ENCODE measurements around the gene TMEM150B. TPM values are rescaled to one million over a fixed set of nuclear protein-coding genes. Genes with fewer than 3 reads are reported as not detected.

Gene TMEM150B
- total and polyA plus RNA-seq, 5 experiments from 2014 or later: not detected

DNA sequence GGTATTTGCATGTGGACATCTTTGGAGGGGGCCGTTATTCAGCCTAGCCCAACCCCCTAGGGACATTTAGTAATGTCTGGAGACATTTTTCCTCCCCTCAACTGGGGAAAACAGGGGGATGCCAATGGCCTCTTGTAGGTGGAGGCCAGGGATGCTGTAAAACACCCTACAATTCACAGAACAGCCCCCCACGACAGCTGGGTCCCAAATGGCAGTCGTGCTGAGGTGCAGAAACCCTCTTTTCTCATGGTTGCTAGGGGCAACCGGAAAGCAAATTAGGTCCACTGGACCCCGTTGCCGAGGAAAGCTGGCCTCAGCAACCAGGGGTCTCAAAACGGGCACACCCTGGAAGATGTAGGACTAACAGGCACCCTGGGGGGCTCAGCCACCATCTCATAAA, 14.6 kb downstream of the TMEM150B start:
- DNase-seq: no peak
- peaks cover 0 to 3% (median 2%) of the 10 kb centered on the region in 3 donors for H3K36me3 Mint-ChIP-seq
- no peak overlapping the region for H3K27ac Mint-ChIP-seq
- H3K27me3 Mint-ChIP-seq: no peaks in the 10 kb centered on the region
- peaks cover 0 to 3% (median 0%) of the 10 kb centered on the region in 9 donors for H3K9me3 Mint-ChIP-seq
- H3K4me1 Mint-ChIP-seq: peaks cover 0 to 3% (median 1%) of the 10 kb centered on the region in 4 donors
- POLR2A ChIA-PET: no interaction called here
- H3K4me3 Mint-ChIP-seq: no peak overlapping the region
- ATAC-seq: no peak

DNA sequence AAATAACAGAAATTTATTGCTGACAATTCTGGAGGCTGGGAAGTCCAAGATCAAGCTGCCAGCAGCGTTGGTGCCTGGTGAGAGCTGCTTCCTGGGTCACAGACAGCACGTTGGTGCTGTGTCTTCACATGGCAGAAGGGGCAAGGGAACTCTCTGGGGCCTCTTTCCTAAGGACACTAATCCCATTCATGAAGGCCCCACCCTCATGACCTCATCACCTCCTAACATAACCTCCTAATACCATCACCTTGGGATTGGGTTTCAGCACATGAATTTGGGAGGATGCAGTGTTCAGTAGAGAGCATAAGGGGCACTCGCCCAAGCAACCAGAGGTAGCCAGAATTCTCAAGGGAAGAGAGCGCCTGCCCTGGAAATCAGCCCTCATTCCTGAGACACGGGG, 15.7 kb downstream of the TMEM150B start:
- Mint-ChIP-seq H3K4me3 (no peak overlapping the region), H3K27me3 (no peaks in the 10 kb centered on the region), H3K4me1 (peaks cover 0 to 6% (median 2%) of the 10 kb centered on the region in 4 donors), H3K36me3 (peaks cover 0 to 3% (median 2%) of the 10 kb centered on the region in 3 donors), H3K27ac (no peak overlapping the region), H3K9me3 (peaks cover 0 to 3% (median 0%) of the 10 kb centered on the region in 9 donors)
- no peak for DNase-seq
- POLR2A ChIA-PET: no interaction called here
- no peak for ATAC-seq

DNA sequence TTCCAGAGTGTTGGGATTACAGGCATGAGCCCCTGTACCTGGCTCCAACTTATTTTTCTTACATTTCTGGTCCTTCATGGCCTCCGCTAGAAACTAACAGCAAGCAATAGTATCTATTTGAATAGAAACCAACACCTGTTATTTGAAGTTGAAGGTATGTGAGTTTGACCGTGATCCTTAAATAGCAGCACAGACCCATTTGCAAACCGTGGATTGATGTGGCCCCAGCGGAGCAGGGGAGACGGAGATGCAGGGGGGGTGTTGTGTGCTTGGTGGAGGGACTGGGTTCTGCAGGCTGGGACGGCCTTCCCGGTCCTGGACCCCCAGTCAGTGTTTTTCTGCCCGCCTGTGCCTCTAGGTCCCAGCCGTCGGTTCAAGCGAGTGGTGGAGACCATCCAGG, 16.9 kb downstream of the TMEM150B start:
- DNase-seq: no peak
- Mint-ChIP-seq H3K9me3 (peaks cover 0 to 2% (median 0%) of the 10 kb centered on the region in 9 donors), H3K36me3 (peaks cover 0 to 3% (median 2%) of the 10 kb centered on the region in 3 donors), H3K4me1 (peaks cover 0 to 6% (median 2%) of the 10 kb centered on the region in 4 donors), H3K27me3 (no peaks in the 10 kb centered on the region), H3K4me3 (no peak overlapping the region), H3K27ac (no peak overlapping the region)
- POLR2A ChIA-PET: no interaction called here
- ATAC-seq: no peak

DNA sequence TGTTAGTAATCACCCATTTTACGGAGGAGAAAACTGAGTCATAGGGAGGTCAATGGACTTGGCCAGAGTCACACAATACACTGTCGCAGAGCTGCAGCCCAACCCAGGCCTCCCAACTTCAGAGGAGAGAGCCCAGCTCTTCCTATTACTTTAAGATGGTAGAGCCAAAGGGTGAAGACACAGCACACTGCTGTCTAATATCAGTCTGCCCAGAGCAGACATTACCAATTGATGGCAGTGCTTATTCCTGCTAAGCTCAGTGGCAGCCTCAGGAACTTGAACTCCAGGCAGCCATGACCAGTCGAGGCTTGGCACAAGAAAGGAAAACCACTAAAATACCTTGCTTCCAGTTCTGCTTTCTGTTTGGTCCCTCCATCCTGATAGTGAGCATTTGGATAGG, 18.4 kb downstream of the TMEM150B start:
- H3K36me3 Mint-ChIP-seq: peaks cover 0 to 3% (median 2%) of the 10 kb centered on the region in 3 donors
- H3K4me3 Mint-ChIP-seq: no peak overlapping the region
- POLR2A ChIA-PET: no interaction called here
- no peaks in the 10 kb centered on the region for H3K27me3 Mint-ChIP-seq
- H3K9me3 Mint-ChIP-seq: no peaks in the 10 kb centered on the region
- peak overlapping the region in 1 of 10 donors; percentile 24 for H3K27ac Mint-ChIP-seq
- no peak for DNase-seq
- H3K4me1 Mint-ChIP-seq: peaks cover 5 to 12% (median 7%) of the 10 kb centered on the region in 4 donors
- ATAC-seq: no peak

DNA sequence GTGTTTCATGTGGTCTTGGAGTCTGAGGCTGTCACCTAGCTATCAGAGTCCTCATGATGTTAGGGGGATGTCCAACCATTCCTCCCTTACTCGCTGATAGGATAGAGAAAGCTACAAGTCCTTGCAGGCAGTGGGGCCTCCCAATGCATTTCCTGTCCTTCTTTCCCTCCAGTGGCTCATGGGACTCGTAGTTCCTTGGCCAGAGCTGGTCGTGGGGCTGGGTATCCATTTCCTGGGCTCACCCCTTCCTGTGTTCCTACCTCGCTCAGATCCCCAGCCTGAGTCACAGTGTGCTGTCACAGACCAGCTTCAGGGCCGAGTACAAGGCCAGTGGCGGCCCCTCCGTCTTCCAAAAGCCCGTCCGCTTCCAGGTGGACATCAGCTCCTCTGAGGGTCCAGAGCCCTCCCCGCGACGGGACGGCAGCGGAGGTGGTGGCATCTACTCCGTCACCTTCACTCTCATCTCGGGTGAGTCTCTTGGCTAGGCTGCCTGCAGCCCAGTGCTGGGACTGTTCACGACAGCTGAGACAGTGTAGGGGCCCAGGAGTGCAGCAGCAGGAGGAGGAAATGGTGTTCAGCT, 19.1 kb downstream of the TMEM150B start:
- no peaks in the 10 kb centered on the region for H3K9me3 Mint-ChIP-seq
- no peak for DNase-seq
- H3K4me3 Mint-ChIP-seq: peak overlapping the region in 1 of 10 donors; percentile 69
- POLR2A ChIA-PET: no interaction called here
- no peak for ATAC-seq
- peaks cover 0 to 3% (median 2%) of the 10 kb centered on the region in 3 donors for H3K36me3 Mint-ChIP-seq
- H3K4me1 Mint-ChIP-seq: peaks cover 7 to 14% (median 11%) of the 10 kb centered on the region in 4 donors
- no peaks in the 10 kb centered on the region for H3K27me3 Mint-ChIP-seq
- no peak overlapping the region for H3K27ac Mint-ChIP-seq

DNA sequence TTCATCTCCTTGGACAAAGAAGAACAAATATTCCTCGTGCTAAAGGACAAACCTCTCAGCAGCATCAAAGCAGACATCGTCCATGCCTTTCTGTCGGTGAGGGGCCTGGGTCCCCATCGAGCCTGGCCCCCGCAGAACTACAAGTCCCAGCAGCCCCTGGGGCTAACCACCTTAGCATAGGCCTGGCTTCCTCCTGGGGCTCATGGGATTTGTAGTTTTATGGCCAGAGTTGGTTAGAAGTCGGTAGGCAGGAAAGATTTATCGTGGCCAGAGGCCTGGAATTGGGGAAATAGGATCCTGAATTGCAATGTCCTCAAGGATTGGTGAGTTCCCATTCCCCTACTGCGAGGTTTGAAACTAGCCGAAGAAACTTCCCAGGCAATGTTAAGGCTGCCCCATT, 19.6 kb downstream of the TMEM150B start:
- Mint-ChIP-seq H3K9me3 (no peaks in the 10 kb centered on the region), H3K36me3 (peaks cover 0 to 3% (median 2%) of the 10 kb centered on the region in 3 donors), H3K27ac (peak overlapping the region in 7 of 10 donors; percentile 34 to 89 (median 78)), H3K4me1 (peaks cover 7 to 14% (median 11%) of the 10 kb centered on the region in 4 donors), H3K27me3 (no peaks in the 10 kb centered on the region), H3K4me3 (peak overlapping the region in 1 of 10 donors; percentile 28)
- ATAC-seq: peak; percentile 54 to 68
- POLR2A ChIA-PET: no interaction called here
- peak in 9 of 10 donors; percentile 28 to 79 (median 48) for DNase-seq

DNA sequence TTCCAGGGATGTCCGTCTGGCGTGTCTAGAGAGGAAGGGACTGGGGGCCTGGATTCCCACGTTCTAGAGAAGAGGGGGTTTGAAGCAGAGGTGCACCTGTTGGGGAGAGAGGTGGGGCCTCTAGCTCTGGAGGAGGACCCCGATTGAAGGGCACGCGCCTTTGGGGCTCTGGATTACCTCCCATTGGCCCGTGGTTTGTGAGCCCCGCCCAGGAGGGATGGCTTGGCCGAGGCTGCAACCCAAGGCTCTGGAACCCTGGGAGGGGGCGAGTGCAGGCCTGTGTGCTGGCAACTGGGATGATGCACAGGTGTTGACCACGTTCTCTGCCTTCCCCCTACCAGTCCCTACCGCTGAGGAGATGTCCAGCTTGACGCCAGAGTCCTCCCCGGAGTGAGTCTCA, 20.2 kb downstream of the TMEM150B start:
- no peak overlapping the region for H3K4me3 Mint-ChIP-seq
- H3K4me1 Mint-ChIP-seq: peaks cover 5 to 14% (median 11%) of the 10 kb centered on the region in 4 donors
- DNase-seq (no peak), ATAC-seq (no peak)
- peaks cover 0 to 2% (median 0%) of the 10 kb centered on the region in 5 donors for H3K27me3 Mint-ChIP-seq
- POLR2A ChIA-PET: no interaction called here
- peak overlapping the region in 3 of 10 donors; percentile 34 to 78 (median 56) for H3K27ac Mint-ChIP-seq
- peaks cover 0 to 2% (median 0%) of the 10 kb centered on the region in 3 donors for H3K36me3 Mint-ChIP-seq
- H3K9me3 Mint-ChIP-seq: no peaks in the 10 kb centered on the region

DNA sequence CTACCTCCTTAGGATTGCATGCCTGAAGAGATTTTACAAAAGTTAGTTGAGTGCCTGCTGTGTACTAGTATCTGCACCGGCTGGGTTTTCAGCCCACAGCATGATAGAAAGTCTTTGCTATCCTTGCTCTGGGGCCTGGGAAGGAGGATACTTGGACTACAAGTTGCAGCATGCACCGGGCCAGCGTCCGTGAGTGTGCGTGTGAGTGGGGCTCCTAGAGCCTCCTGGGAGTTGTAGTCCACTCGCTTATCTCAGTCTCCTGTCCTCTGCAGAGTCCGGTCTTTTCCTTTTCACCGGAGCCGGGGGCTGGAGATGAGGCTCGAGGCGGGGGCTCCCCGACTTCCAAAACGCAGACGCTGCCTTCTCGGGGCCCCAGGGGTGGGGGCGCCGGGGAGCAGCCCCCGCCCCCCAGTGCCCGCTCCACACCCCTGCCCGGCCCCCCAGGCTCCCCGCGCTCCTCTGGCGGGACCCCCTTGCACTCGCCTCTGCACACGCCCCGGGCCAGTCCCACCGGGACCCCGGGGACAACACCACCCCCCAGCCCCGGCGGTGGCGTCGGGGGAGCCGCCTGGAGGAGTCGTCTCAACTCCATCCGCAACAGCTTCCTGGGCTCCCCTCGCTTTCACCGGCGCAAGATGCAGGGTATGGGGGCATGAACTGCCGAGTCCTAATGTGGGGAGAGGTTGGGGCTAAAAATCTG, 20.7 kb downstream of the TMEM150B start:
- H3K36me3 Mint-ChIP-seq: peaks cover 0 to 2% (median 0%) of the 10 kb centered on the region in 3 donors
- H3K27ac Mint-ChIP-seq: no peak overlapping the region
- no peaks in the 10 kb centered on the region for H3K9me3 Mint-ChIP-seq
- no peak overlapping the region for H3K4me3 Mint-ChIP-seq
- DNase-seq (no peak), ATAC-seq (no peak)
- peaks cover 0 to 3% (median 0%) of the 10 kb centered on the region in 5 donors for H3K27me3 Mint-ChIP-seq
- H3K4me1 Mint-ChIP-seq: peaks cover 5 to 14% (median 11%) of the 10 kb centered on the region in 4 donors
- POLR2A ChIA-PET: interaction anchor here (1.1 kb wide), 1 partner anchor 51 kb away, joined by 3 read pairs; no protein-coding TSS in a partner anchor

DNA sequence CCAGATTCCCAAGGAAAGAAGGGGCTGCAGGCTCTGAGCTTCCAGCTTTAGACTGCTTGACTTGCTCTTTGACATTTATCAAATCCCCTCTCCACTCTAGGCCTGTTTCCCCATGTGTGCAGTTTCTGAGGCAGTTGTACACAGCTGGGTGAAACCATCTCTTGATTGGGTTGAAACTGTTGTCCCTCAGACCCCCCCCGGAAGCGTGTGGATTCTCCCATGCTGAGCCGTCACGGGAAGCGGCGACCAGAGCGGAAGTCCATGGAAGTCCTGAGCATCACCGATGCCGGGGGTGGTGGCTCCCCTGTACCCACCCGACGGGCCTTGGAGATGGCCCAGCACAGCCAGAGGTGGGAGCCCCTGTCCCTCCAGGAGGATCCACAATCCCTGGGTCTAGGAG, 21.7 kb downstream of the TMEM150B start:
- Mint-ChIP-seq H3K4me1 (peaks cover 5 to 14% (median 11%) of the 10 kb centered on the region in 4 donors), H3K36me3 (no peaks in the 10 kb centered on the region), H3K27ac (no peak overlapping the region), H3K27me3 (peaks cover 0 to 3% (median 0%) of the 10 kb centered on the region in 5 donors), H3K9me3 (no peaks in the 10 kb centered on the region), H3K4me3 (no peak overlapping the region)
- DNase-seq (no peak), ATAC-seq (no peak)
- POLR2A ChIA-PET: interaction anchor here (1.1 to 2.8 kb wide), 5 partner anchors 23 to 88 kb away, joined by 3 to 21 read pairs (median 3); partner anchors contain the start of genes KMT5C and TMEM238

DNA sequence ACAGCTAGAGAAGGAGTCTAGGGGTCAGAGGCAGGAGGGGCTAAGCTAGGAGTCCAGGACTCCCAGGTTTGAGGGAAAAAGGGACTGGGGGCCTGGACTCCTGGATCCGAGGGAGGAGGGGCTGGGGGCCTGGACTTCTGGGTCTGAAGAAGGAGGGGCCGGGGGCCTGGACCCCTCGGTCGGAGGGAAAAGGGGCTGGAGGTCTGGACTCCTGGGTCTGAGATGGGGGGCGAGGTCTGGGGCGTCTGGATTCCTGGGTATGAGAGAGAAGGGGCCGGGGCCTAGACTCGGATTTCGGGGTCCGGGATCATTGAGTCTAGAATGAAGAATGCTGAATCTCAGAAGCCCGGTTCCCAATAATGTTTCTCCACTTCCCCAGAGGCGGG, 22.8 kb downstream of the TMEM150B start:
- H3K9me3 Mint-ChIP-seq: no peaks in the 10 kb centered on the region
- peaks cover 5 to 14% (median 11%) of the 10 kb centered on the region in 4 donors for H3K4me1 Mint-ChIP-seq
- no peaks in the 10 kb centered on the region for H3K36me3 Mint-ChIP-seq
- H3K4me3 Mint-ChIP-seq: peak overlapping the region; percentile 84 to 95 (median 90)
- no peak for DNase-seq
- H3K27ac Mint-ChIP-seq: peak overlapping the region; percentile 73 to 96 (median 92)
- peaks cover 0 to 3% (median 0%) of the 10 kb centered on the region in 5 donors for H3K27me3 Mint-ChIP-seq
- POLR2A ChIA-PET: interaction anchor here (0.8 to 2.8 kb wide), 12 partner anchors 10 to 107 kb away, joined by 3 to 21 read pairs (median 4); partner anchors contain the start of genes BRSK1, HSPBP1, KMT5C and PPP6R1
- no peak for ATAC-seq

DNA sequence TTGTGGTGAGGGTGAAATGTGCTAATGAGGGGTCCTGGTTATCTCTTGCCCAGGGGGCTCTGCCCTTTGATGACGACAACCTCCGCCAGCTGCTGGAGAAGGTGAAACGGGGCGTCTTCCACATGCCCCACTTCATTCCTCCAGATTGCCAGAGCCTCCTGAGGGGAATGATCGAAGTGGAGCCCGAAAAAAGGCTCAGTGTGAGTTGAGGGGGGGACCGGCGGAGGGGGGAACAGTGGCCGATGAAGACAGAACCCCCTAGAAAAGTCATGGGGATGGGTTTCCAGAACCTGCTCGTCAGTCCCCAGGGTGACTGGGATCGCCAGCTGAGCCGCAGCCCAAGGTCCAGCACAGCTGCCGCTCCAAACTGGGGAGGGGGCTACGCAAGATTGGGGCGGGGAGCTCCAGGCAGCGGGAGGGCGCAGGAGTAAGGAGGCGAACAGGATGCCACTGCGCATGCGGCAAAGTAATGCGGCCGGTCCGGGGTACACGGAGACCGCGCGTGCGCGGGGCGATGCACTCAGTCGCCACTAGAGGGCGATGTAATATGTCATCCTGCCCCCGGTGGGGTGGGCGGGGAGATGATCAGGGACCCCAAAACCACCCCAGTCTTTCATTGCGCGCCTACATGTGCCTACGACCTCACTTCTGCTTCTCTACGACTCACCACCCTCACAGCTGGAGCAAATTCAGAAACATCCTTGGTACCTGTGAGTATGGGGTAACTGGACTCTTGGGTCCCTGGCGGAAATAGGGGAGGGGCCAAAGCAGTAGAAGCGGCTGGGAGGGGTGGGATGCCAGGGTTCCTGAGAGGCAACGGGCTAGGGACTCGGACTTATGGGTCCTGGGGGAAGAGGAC, 23.5 kb downstream of the TMEM150B start:
- ATAC-seq: peak; percentile 92 to 94
- POLR2A ChIA-PET: interaction anchor here (0.7 to 2.8 kb wide), 12 partner anchors 9 to 107 kb away, joined by 3 to 21 read pairs (median 4); partner anchors contain the start of genes BRSK1, HSPBP1, KMT5C and PPP6R1
- peak; percentile 91 to 99 (median 94) for DNase-seq
- H3K27me3 Mint-ChIP-seq: peaks cover 0 to 3% (median 0%) of the 10 kb centered on the region in 5 donors
- peaks cover 5 to 14% (median 11%) of the 10 kb centered on the region in 4 donors for H3K4me1 Mint-ChIP-seq
- H3K4me3 Mint-ChIP-seq: peak overlapping the region; percentile 84 to 95 (median 90)
- H3K27ac Mint-ChIP-seq: peak overlapping the region; percentile 73 to 96 (median 92)
- no peaks in the 10 kb centered on the region for H3K9me3 Mint-ChIP-seq
- no peaks in the 10 kb centered on the region for H3K36me3 Mint-ChIP-seq

DNA sequence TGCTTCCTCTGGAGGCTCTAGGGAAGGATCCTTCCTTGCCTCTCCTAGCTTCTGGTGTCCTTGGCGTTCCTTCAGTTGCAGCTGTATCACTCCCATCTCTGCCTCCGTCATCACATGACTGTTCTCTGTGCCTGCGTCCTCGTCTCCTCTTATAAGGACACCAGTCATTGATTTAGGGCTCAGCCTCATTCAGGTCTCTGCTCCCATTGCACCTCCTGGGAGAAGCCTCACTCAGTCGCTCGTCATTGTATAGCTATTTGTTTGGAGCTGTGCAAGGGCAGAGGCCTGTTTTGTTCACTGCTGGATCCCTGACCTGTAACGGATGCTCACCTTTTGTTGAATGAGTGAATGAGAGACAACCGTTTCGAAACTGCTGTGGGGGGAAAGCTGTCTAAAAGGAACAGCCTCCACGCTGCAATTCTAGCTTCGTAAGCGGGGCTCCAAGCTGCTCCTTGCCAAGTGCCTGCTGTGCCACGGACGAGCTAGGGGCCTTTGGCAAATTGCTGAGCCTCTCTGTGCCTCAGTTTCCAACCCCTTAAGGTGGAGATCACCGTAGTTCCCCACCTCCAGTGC, 24.2 kb downstream of the TMEM150B start:
- POLR2A ChIA-PET: interaction anchor here (0.7 to 2.8 kb wide), 8 partner anchors 9 to 108 kb away, joined by 3 to 21 read pairs (median 7); partner anchors contain the start of genes HSPBP1, PPP6R1, TMEM238 and UBE2S
- ATAC-seq (no peak), DNase-seq (no peak)
- H3K27me3 Mint-ChIP-seq: peaks cover 0 to 3% (median 0%) of the 10 kb centered on the region in 5 donors
- peak overlapping the region in 9 of 10 donors; percentile 84 to 93 (median 89) for H3K4me3 Mint-ChIP-seq
- H3K36me3 Mint-ChIP-seq: no peaks in the 10 kb centered on the region
- H3K27ac Mint-ChIP-seq: peak overlapping the region in 5 of 10 donors; percentile 53 to 96 (median 92)
- peaks cover 6 to 17% (median 12%) of the 10 kb centered on the region in 4 donors for H3K4me1 Mint-ChIP-seq
- no peaks in the 10 kb centered on the region for H3K9me3 Mint-ChIP-seq
